ENCODE data around the gene SLC30A2.

Gene SLC30A2

GRCh38 chr1:26021647-26022403, 24.1 kb downstream of the SLC30A2 start, which contains the start of gene EXTL1:
EXTL1 (plus strand) TSS chr1:26021775; CDS start chr1:26022647, 872 bp downstream.
- peak in 6 of 14 donors; percentile 15 to 60 (median 32) for DNase-seq

DNA sequence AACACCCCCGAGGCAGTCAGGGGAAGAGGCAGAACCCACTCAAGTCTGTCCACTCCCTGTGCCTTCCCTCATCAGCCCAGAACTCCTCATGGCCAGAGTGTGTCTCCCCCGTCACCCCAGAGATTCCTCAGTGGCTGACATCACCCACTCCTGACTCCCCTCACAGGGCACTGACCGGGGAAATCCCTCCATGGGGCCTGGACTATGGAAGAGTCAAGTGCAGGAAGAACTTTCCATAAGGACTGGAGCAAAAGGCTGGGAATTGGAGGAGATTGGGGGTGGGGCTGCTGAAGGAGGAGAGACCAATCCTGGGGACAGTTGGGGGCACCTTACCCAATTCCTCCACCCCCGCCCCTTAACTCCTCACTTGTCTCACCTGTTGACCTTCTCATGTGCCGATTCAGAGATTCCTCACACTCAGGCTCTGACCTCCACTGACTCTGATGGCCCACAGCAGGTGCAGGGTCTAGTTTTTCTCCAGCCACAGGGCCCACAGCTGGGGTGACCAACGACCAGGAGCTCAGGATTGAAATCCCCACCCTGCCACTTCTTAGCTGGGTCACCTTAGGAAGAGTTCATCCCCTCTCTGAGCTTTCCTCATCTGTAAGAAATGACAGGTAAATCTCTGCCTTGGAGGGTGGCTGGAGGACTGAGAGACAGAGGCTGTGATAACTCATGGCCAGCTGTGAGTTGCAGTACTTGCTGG, 24.8 kb downstream of the SLC30A2 start:
- DNase-seq = no peak

DNA sequence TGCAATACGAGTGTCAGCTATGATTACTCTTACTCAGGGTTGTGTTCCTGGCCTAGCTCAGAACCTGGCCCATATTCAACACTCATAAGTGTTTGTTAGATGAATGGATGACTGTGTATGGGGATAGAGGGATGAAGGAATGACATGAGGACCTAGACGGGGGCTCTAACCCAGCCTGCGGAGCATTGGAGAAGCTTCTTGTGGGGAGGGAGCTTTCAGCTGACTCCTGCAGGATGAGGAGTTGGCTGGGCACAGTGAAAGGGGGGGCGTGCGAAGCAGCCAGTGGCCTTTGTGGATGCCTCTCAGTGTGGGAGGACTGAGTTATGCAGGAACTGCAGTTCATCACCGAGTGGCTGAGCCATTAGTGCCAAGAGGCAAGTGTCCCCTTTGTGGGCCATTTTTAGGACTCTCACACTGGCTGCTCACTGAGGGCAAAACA, 25.6 kb downstream of the SLC30A2 start:
- DNase-seq = no peak

GRCh38 chr1:26019641-26020315, 26.1 kb downstream of the SLC30A2 start:
- DNase-seq = no peak

- no peak for DNase-seq
These were observed 28.3 kb downstream of the SLC30A2 start for GRCh38 chr1:26017606-26018005.

DNA sequence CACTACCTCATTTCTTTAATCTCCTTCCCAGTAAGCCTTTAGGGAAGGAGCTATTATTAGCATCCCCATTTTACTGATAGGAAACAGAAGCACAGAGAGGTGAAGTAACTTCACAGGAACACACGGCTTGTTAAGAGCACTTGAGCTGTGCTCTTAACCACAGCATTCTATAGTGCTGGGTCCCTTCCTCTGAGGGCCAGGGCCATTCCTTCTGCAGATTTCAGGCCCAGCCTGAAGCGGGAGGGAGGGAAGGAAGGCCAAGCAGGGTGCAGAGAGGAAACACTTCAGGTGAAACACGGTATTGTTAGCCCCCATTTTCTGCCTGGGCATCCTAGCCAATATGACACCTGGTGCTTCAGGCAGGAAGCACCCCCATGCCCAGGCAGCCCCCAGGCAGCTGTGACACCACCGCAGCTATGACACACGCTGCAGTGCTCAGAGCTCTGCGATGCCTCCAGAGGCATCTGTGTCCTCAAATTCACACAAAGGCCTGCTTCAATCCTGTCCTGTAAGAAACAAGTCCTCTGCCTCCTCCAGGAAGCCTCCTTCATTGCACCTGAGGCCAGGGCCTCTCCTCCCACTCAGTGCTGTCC, 28.9 kb downstream of the SLC30A2 start:
- no peak for DNase-seq

GRCh38 chr1:26016258-26016952, 29.5 kb downstream of the SLC30A2 start:
- no peak for DNase-seq

DNA sequence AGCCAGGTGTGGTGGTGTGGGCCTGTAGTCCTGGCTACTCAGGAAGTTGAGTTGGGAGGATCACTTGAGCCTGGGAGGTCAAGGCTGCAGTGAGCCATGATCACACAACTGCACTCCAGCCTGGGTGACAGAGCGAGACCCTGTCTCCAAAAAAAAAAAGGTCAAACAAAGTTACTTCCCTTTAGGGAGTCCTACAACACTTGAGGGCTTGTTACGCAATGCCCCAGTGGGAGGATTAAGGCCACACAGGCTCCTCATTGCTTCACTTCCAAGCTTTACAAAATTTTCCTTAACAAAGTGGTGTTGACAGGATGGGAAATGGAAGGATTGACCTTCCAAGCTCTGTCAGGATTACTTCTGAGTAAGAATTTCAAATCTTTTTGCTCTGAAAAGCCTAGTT, 30.6 kb downstream of the SLC30A2 start:
- no peak for DNase-seq

DNA sequence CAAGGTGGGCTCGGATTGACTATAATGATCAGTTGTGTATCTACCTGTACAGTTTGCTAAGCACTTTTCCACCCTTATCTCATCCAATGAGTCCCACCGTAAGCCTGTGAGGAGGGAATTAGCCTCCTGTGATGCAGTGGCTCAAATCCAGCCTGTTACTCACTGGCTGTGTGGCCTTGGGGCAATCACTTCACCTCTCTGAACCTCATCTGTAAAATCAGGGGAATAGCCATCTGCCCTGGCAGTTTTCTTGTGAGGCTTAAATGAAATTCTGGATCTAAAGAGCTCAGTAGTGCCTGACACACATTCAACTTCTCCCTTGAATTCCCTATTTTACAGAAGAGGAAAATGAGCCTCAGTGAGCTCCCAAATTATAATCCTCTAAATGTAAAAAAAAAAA, 31.7 kb downstream of the SLC30A2 start:
- no peak for DNase-seq

DNA sequence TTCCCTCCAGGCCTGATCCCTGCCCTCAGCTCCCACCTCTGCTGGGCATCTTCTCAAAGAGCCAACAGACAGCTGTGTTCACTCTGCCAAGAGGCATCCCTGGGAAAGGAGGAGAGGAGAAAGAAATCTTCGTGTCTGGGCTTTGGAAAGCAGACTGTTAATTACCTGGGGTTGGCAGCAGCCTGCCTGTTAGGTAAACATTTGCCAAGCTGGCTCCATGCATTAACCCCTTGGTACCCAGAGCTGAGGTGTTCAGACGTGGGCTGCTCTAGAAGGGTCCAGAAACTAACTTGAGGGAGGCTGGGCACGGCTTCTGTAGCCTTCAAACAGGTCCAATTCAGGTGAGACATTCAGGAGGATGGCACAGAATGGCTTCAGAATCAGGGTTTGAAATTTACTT, 33.1 kb downstream of the SLC30A2 start:
- DNase-seq = no peak

GRCh38 chr1:26010825-26011224, 35.1 kb downstream of the SLC30A2 start:
- no peak for DNase-seq

DNA sequence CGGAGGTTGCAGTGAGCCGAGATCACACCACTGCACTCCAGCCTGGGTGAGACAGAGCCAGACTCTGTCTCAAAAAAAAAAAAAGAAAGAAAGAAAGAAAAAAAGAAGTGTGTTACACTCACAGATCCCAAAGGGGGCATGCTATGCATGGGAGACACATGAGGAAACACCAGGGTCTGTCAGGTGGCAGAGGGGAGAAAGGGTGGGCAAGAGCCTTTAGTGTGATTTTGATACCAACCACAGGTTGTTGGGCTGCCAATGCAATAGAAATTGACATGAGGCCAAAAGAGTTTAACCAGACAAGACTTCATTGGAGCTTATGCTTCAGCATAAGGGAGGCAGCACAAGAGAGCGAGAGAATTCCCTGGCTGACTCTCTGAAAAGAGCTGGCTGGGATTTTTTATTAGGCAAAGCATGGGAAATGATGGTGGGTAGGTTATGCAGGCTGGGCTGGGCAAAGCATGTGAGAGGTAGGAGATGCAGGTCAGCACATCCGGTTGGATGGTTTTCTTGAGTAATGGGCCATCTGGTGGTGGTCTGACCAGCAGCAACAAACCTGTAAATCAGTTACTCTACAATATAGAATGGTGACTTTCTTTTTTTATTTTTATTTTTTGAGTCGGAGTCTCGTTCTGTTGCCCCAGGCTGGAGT, 36.0 kb downstream of the SLC30A2 start:
- no peak for DNase-seq

GRCh38 chr1:26006710-26007109, 39.2 kb downstream of the SLC30A2 start:
- DNase-seq = no peak

DNA sequence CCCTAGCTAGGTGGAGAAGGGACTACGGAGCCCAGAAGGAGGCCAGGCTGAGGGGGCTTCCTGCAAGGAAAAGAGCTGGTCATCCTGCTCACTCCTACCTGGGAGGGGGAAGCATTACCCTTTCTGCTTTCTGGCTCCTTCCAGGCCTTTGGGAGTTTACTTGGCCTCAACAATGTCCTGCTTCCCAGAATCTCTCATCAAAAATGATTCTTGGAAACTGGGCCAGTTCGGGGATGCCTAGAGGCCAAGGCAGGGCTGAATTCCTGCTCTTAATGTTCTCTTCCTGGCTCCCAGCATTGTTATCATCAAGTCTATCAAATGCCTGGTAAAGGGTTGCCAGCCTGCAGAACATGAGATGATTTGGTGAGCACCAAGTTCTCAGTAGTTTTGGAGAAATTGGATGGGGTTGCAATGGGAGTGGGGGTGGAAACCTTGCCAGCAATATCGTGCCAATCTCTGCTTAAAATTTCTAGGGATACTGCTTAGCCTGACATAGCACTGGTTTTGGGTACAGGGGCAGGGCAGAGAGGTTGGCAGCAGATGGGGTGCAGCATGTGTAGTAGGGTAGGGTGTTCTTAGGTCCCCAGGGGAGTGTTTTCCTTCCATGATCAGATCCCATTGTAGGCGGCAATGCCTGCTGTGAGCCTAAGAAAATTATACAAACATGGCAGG, 40.3 kb downstream of the SLC30A2 start:
- no peak for DNase-seq

DNA sequence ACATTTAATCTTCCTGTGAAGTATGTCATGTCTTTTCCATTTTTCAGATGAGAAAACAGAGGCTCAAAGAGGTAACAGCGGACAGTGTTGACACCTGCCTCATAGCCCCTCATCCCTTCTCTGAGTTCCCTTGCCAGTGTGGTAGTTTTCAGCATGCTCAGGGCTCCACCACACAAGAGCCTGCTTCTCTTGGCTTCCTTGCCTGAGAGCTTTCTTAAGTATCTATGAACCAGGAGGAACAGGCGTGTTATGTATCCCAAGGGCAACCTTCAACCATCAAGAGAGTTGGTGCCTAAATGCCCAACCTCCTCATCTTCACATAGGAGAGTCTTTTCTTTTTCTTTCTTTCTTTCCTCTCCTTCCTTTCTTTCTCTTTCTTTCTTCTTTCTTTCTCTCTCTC, 42.2 kb downstream of the SLC30A2 start:
- DNase-seq = no peak

GRCh38 chr1:26003262-26003661, 42.7 kb downstream of the SLC30A2 start:
- DNase-seq = no peak

- DNase-seq = no peak
These were observed 46.7 kb downstream of the SLC30A2 start for GRCh38 chr1:25999041-25999800.

- peak; percentile 70 to 98 (median 95) for DNase-seq
These were observed 47.8 kb downstream of the SLC30A2 start, which contains the start of gene PAFAH2 for GRCh38 chr1:25997828-25998761. PAFAH2 (minus strand) TSS chr1:25998063; CDS start chr1:25990816, 7,247 bp downstream.
